H1 (cell line): ENCODE results near the gene CNDP1. TPM values are rescaled to one million over a fixed set of nuclear protein-coding genes. Genes with fewer than 3 reads are reported as not detected.

Source experiments
- GABPA ChIP-seq: IDR thresholded peaks from 2 replicates; pipeline ENCODE4 v1.6.1; 2011; ENCODE audit warnings: mild to moderate bottlenecking, low read length, moderate library complexity, borderline replicate concordance; ENCODE audit not compliant: insufficient read depth
- MAFK ChIP-seq: IDR thresholded peaks from 2 replicates; pipeline ENCODE4 v1.6.1; 2012; ENCODE audit warnings: low read depth, mild to moderate bottlenecking, improper control_type of control experiment, low read length
- polyA plus RNA-seq, 7 experiments: library from polyadenylated mRNA; depleted of rRNA in 3 of 7; stranded (reverse) in 5 of 7; unstranded in 2 of 7; fragments of >200 nt in 5 of 7; fragments of 200-250 nt in 2 of 7; gene quantifications; 1 replicate in 5 of 7; 2 replicates in 1 of 7; 4 replicates in 1 of 7; pipeline versions ENCODE4 v1.2.1 to v1.2.3, GENCODE V29; 2011 to 2013; ENCODE audit warnings: missing spikeins in 2 of 7, mixed read lengths in 2 of 7
- total RNA-seq: library from RNA; stranded (reverse); fragmentation: NEBNext Ultra II Directional; extraction: Animal tissue kit (Norgen Biotek cat#: 25700); gene quantifications from 2 replicates; pipeline ENCODE4 v1.2.1, GENCODE V29; 2021

Gene CNDP1
- total and polyA plus RNA-seq, 2 of the 8 experiments (the other 6 are each of a cell fraction or from before 2014, with no cell fraction given) = 0.09 TPM; not detected in 1

GRCh38 chr18:74570266-74570665 is 36.0 kb downstream of the CNDP1 start (continued):
- TF ChIP-seq GABPA (no peak), MAFK (no peak)
- TF ChIP-seq, all 59 proteins: peak for 0
